Measurements from ENCODE around the gene ZNF689. TPM values are rescaled to one million over a fixed set of nuclear protein-coding genes. Genes with fewer than 3 reads are reported as not detected.

The ZNF689 gene
- total and polyA plus RNA-seq, 10 donors, result 3.5 to 14.6 (median 9.6) TPM

DNA sequence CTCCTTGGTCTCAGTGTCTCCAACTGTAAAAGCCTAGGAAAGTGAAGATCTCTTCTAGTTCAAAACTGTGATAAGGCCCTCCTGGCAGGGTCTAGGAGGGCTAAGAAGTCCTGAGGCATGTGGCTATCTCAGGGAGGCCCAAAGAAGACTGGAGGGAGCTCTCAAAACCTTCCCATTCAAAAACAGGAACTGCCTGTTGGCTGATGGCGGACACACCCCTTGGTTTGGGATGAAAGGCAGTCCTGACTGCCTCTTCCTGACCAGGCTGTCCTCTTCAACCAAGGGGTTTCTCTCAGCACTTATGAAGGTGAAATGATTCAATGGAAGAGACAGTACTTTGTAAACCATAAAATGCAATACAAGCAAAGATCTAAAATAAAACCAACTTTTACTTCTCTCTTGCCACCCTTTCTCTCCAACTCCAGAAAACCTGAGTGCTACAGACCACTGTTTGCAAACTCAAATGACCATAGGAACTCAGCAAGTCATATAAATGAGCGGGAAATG lies 56.7 kb downstream of the ZNF689 start:
- H3K9me3 ChIP-seq, result no peaks in the 10 kb centered on the region
- intact Hi-C loops (cut with DNase I; ENCODE audit: low total_unique reads), result no loop called here
- peaks cover 18 to 74% (median 51%) of the 10 kb centered on the region in 6 donors for H3K4me1 ChIP-seq
- peak overlapping the region in 5 of 8 donors; percentile 8 to 65 (median 43) for H3K27ac ChIP-seq
- DNase-seq, result no peak
- no peaks in the 10 kb centered on the region for H3K27me3 ChIP-seq (replicated peaks in 1 of 7)
- peaks cover 0 to 44% (median 23%) of the 10 kb centered on the region in 6 donors for H3K36me3 ChIP-seq
- 63 to 86% (median 75%) methylated on average over 2 of the region's 2 CpGs for WGBS, 5 donors
- no peak for TF ChIP-seq CTCF (IDR thresholded peaks at IDR 0.05 in 8 of 11, conservative IDR thresholded peaks at IDR 0.05 in 3 of 11)
- TF ChIP-seq POLR2AphosphoS5 (IDR thresholded peaks at IDR 0.05), result no peak
- no peak for TF ChIP-seq POLR2A (IDR thresholded peaks at IDR 0.05)
- H3K4me3 ChIP-seq, result no peak overlapping the region

- DNase-seq, result no peak
- TF ChIP-seq POLR2A (IDR thresholded peaks at IDR 0.05) (no peak), CTCF (IDR thresholded peaks at IDR 0.05 in 8 of 11, conservative IDR thresholded peaks at IDR 0.05 in 3 of 11) (no peak), POLR2AphosphoS5 (IDR thresholded peaks at IDR 0.05) (no peak)
- H3K27me3 ChIP-seq (replicated peaks in 1 of 7), result no peaks in the 10 kb centered on the region
- H3K9me3 ChIP-seq, result no peaks in the 10 kb centered on the region
- intact Hi-C loops (cut with DNase I; ENCODE audit: low total_unique reads), result no loop called here
- H3K36me3 ChIP-seq, result peaks cover 0 to 44% (median 23%) of the 10 kb centered on the region in 6 donors
- H3K27ac ChIP-seq, result peak overlapping the region in 5 of 8 donors; percentile 8 to 65 (median 43)
- H3K4me3 ChIP-seq, result no peak overlapping the region
- H3K4me1 ChIP-seq, result peaks cover 18 to 73% (median 51%) of the 10 kb centered on the region in 6 donors
- 88 to 100% (median 91%) methylated on average over 4 of the region's 4 CpGs for WGBS, 5 donors
Measured at GRCh38 chr16:30552956-30553355, 57.2 kb downstream of the ZNF689 start.

Small RNA genes lying within 50 kb of the gene (small RNA-seq; reads per million reads assigned to genes)
- 0 reads per million in 4 donors for gene AC093249.1
- 0 reads per million in 4 donors for gene AC093249.4

Other genes with a start within 250 kb of the ZNF689 start
- 10 to 100 TPM; 32.5 to 50.4 (median 45.8) TPM for gene TBC1D10B, start 239.9 kb downstream of the ZNF689 start, total RNA-seq
- gene TBC1D10B, start 239.9 kb downstream of the ZNF689 start, polyA plus RNA-seq, result 10 to 100 TPM; 17.3 to 33.3 (median 22.5) TPM
- 1 to 10 TPM in 1 of 7 donors, not detected in 6; 1.4 TPM for gene MYL11, start 235.6 kb downstream of the ZNF689 start, total RNA-seq
- 1 to 10 TPM; 2.7 to 4.3 (median 2.8) TPM for gene MYL11, start 235.6 kb downstream of the ZNF689 start, polyA plus RNA-seq
- gene SEPTIN1, start 227.8 kb downstream of the ZNF689 start, total RNA-seq, result 100 to 1,000 TPM in 1 of 7 donors, 10 to 100 TPM in 6; 38.5 to 105 (median 72.4) TPM
- 100 to 1,000 TPM; 154 to 199 (median 179) TPM for gene SEPTIN1, start 227.8 kb downstream of the ZNF689 start, polyA plus RNA-seq
- 10 to 100 TPM in 3 of 7 donors, 1 to 10 TPM in 4; 7.1 to 10.4 (median 9.5) TPM for gene ZNF48, start 215.0 kb downstream of the ZNF689 start, total RNA-seq
- gene ZNF48, start 215.0 kb downstream of the ZNF689 start, polyA plus RNA-seq, result 1 to 10 TPM; 2.7 to 5.7 (median 3.5) TPM
- gene ZNF771, start 202.8 kb downstream of the ZNF689 start, total RNA-seq, result 10 to 100 TPM in 1 of 7 donors, 1 to 10 TPM in 6; 2.2 to 10.2 (median 3.1) TPM
- 1 to 10 TPM; 2.3 to 3.7 (median 3.1) TPM for gene ZNF771, start 202.8 kb downstream of the ZNF689 start, polyA plus RNA-seq
- 10 to 100 TPM; 17.6 to 36.3 (median 28.6) TPM for gene DCTPP1, start 180.4 kb downstream of the ZNF689 start, total RNA-seq
- 10 to 100 TPM; 25.5 to 49.1 (median 41.9) TPM for gene DCTPP1, start 180.4 kb downstream of the ZNF689 start, polyA plus RNA-seq
- 10 to 100 TPM; 35.5 to 54.7 (median 43.7) TPM for gene SEPHS2, start 164.5 kb downstream of the ZNF689 start, total RNA-seq
- gene SEPHS2, start 164.5 kb downstream of the ZNF689 start, polyA plus RNA-seq, result 10 to 100 TPM; 42.4 to 56.0 (median 49.5) TPM
- 100 to 1,000 TPM; 100 to 212 (median 153) TPM for gene ITGAL, start 137.6 kb downstream of the ZNF689 start, total RNA-seq
- 10 to 100 TPM; 26.6 to 64.4 (median 51.1) TPM for gene ITGAL, start 137.6 kb downstream of the ZNF689 start, polyA plus RNA-seq
- gene ZNF768, start 83.8 kb downstream of the ZNF689 start, total RNA-seq, result 10 to 100 TPM; 17.2 to 27.3 (median 25.5) TPM
- 10 to 100 TPM; 17.0 to 33.1 (median 21.6) TPM for gene ZNF768, start 83.8 kb downstream of the ZNF689 start, polyA plus RNA-seq
- 10 to 100 TPM in 6 of 7 donors, 1 to 10 TPM in 1; 7.7 to 16.1 (median 14.0) TPM for gene ZNF747, start 75.5 kb downstream of the ZNF689 start, total RNA-seq
- gene ZNF747, start 75.5 kb downstream of the ZNF689 start, polyA plus RNA-seq, result 1 to 10 TPM; 5.9 to 8.3 (median 6.4) TPM
- 10 to 100 TPM; 11.6 to 18.6 (median 13.5) TPM for gene ZNF764, start 52.0 kb downstream of the ZNF689 start, total RNA-seq
- gene ZNF764, start 52.0 kb downstream of the ZNF689 start, polyA plus RNA-seq, result 1 to 10 TPM; 3.4 to 7.4 (median 4.1) TPM
- 10 to 100 TPM; 10.7 to 26.3 (median 19.7) TPM for gene ZNF688, start 38.7 kb downstream of the ZNF689 start, total RNA-seq
- 10 to 100 TPM; 27.5 to 43.5 (median 40.8) TPM for gene ZNF688, start 38.7 kb downstream of the ZNF689 start, polyA plus RNA-seq
- gene ZNF785, start 24.7 kb downstream of the ZNF689 start, total RNA-seq, result 10 to 100 TPM; 16.5 to 22.1 (median 18.6) TPM
- gene ZNF785, start 24.7 kb downstream of the ZNF689 start, polyA plus RNA-seq, result 1 to 10 TPM; 3.1 to 7.1 (median 3.5) TPM
- gene PRR14, start 40.6 kb upstream of the ZNF689 start, total RNA-seq, result 10 to 100 TPM; 51.2 to 77.8 (median 61.8) TPM
- gene PRR14, start 40.6 kb upstream of the ZNF689 start, polyA plus RNA-seq, result 100 to 1,000 TPM in 2 of 3 donors, 10 to 100 TPM in 1; 68.4 to 178 (median 148) TPM
- gene FBRS, start 48.0 kb upstream of the ZNF689 start, total RNA-seq, result 100 to 1,000 TPM in 4 of 7 donors, 10 to 100 TPM in 3; 47.5 to 118 (median 102) TPM
- 10 to 100 TPM; 25.8 to 62.7 (median 43.7) TPM for gene FBRS, start 48.0 kb upstream of the ZNF689 start, polyA plus RNA-seq
- 10 to 100 TPM; 52.8 to 85.7 (median 72.7) TPM for gene SRCAP, start 88.8 kb upstream of the ZNF689 start, total RNA-seq
- gene SRCAP, start 88.8 kb upstream of the ZNF689 start, polyA plus RNA-seq, result 10 to 100 TPM in 1 of 3 donors, 1 to 10 TPM in 2; 1.2 to 19.0 (median 1.4) TPM
- gene PHKG2, start 138.0 kb upstream of the ZNF689 start, total RNA-seq, result 10 to 100 TPM; 28.5 to 36.7 (median 34.0) TPM
- 10 to 100 TPM; 30.3 to 51.6 (median 42.8) TPM for gene PHKG2, start 138.0 kb upstream of the ZNF689 start, polyA plus RNA-seq
- gene CFAP119, start 151.7 kb upstream of the ZNF689 start, total RNA-seq, result 1 to 10 TPM; 3.1 to 7.2 (median 4.1) TPM
- 10 to 100 TPM in 1 of 3 donors, 1 to 10 TPM in 2; 8.2 to 15.5 (median 8.3) TPM for gene CFAP119, start 151.7 kb upstream of the ZNF689 start, polyA plus RNA-seq
- 100 to 1,000 TPM in 2 of 7 donors, 10 to 100 TPM in 5; 65.9 to 111 (median 88.8) TPM for gene RNF40, start 151.9 kb upstream of the ZNF689 start, total RNA-seq
- gene RNF40, start 151.9 kb upstream of the ZNF689 start, polyA plus RNA-seq, result 10 to 100 TPM; 38.1 to 63.9 (median 50.0) TPM
- 10 to 100 TPM in 5 of 7 donors, 1 to 10 TPM in 2; 7.6 to 13.9 (median 12.5) TPM for gene ZNF629, start 176.8 kb upstream of the ZNF689 start, total RNA-seq
- gene ZNF629, start 176.8 kb upstream of the ZNF689 start, polyA plus RNA-seq, result 1 to 10 TPM; 1.3 to 3.1 (median 1.7) TPM

Measured in spleen (tissue), 11 donors.